GM23338 (cell line): Measurements from ENCODE around the gene NGFR.

ENCODE experiments used
- CTCF ChIP-seq, 2 experiments: fragments of 200-600 bp in 1 of 2; sonication (generic) in 1 of 2; conservative IDR thresholded peaks; 2 replicates each; pipeline versions ENCODE4 v1.5.1 to v1.6.1; 2016 to 2017; ENCODE audit warnings: antibody characterized with exemption in 2 of 2, low read depth in 2 of 2, mild to moderate bottlenecking in 2 of 2, moderate library complexity in 1 of 2
- ETS1 ChIP-seq: IDR thresholded peaks from 2 replicates; pipeline ENCODE4 v1.6.1; 2016; ENCODE audit warnings: antibody characterized with exemption
- EZH2 ChIP-seq: fragments of 200-600 bp; sonication (generic); IDR thresholded peaks from one replicate; pipeline ENCODE4 v1.8.0; 2017; ENCODE audit warnings: antibody characterized with exemption, mild to moderate bottlenecking, low read depth; ENCODE audit not compliant: unreplicated experiment
- EZH2phosphoT487 ChIP-seq: fragments of 200-600 bp; sonication (generic); IDR thresholded peaks from one replicate; pipeline ENCODE4 v1.8.1; 2018; ENCODE audit warnings: antibody characterized with exemption; ENCODE audit not compliant: unreplicated experiment
- POLR2AphosphoS5 ChIP-seq: IDR thresholded peaks from 2 replicates; pipeline ENCODE4 v1.6.1; 2016; ENCODE audit warnings: antibody characterized with exemption, low read depth
- ZNF114 ChIP-seq: fragments of 250-450 bp; sonication (Bioruptor Pico); IDR thresholded peaks from 2 replicates; pipeline ENCODE4 v1.5.0; 2020; ENCODE audit warnings: mild to moderate bottlenecking, moderate library complexity

- TF ChIP-seq CTCF (conservative IDR thresholded peaks at IDR 0.05; ENCODE audit: low read depth in 2 of 2) (no peak), ETS1 (no peak), POLR2AphosphoS5 (no peak), EZH2 (no peak), EZH2phosphoT487 (no peak), ZNF114 (no peak)
These were observed 18.5 kb downstream of the NGFR start for GRCh38 chr17:49513641-49514040.
